GM19455 (cell line): ENCODE results near the gene OR52B6.
"Not testable (repeated sequence)": the region's sequence is repeated elsewhere in the genome, so short reads cannot be mapped to it uniquely, and the experiment has no call there.

Experiments
- ATAC-seq: cut with Tn5 transposase; IDR thresholded peaks from one replicate; pipeline ENCODE4 v1.9.1; 2021; ENCODE audit not compliant: unreplicated experiment

OR52B6 gene

GRCh38 chr11:5593146-5593545, 12.5 kb downstream of the OR52B6 start:
- ATAC-seq, result no peak

DNA sequence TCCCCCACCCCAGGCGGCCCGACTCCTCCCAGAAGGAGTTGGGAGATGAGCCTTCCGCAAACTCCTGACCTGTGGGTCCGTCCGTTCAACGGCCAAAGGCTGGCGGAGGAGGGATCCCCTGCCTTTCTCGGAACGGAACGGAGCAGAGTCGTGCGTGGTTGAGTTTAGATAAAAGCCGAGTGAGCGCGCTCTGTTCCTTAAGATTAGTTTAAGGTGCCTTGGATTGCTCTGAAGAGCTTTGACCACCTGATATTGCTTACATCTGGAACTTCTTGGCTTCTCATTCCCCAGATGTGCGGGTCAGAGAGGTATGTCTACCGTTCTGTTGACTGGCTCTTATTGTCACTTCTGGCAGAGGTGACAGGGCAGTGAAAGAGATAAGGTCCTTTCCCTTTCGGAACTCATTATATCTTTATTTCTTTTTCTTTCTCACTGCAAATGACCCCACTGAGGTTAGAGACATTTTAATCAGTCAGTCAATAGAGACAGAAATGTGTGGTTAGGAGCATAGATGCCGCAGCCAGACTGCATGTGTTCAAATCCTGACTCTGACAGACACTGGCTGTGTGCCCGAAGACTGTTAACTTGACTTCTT, 16.0 kb downstream of the OR52B6 start, which contains the start of gene TRIM6:
TSS of gene TRIM6 (plus strand) at position 31 of the 595 bp plus-strand sequence. CDS start at position 292, 261 bp downstream.
- ATAC-seq, result peak; percentile 39

DNA sequence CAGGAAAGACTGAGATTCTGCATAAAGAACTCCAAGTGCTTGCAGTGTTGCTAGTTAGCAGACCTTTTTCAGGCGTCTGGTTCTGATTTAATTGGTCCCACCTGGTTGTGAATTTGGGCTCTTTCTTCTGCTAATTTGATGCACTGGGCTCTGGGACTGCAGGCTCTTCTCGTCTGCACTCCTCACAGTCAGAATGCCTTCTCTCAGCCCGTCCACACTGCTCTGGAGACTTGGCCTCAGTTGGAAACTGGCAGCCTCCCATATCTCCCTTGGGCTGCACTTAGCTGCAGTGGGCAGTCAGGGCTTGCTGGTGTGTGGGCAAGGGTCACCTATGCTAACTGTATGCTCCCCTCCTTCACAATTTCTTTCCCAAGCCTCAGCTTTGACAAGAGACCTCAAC, 17.3 kb downstream of the OR52B6 start:
- ATAC-seq, result no peak

- ATAC-seq, result peak; percentile 89
Observed at GRCh38 chr11:5600374-5600851, 19.7 kb downstream of the OR52B6 start.

DNA sequence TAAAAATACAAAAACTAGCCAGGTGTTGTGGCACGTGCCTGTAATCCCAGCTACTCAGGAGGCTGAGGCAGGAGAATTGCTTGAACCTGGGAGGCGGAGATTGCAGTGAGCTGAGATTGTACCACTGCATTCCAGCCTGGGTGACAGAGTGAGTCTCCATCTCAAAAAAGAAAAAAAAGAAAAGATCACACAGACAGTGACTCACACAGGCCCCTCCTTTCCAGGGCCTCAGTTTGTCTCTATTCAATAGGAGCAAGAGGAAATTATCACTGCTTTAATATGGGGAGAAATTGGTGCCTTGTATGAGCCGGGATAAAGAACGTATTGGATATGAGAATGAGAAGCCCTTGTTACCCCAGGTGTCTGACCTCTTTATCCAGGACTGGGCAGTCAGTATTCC, 22.1 kb downstream of the OR52B6 start:
- not testable (repeated sequence) for ATAC-seq

DNA sequence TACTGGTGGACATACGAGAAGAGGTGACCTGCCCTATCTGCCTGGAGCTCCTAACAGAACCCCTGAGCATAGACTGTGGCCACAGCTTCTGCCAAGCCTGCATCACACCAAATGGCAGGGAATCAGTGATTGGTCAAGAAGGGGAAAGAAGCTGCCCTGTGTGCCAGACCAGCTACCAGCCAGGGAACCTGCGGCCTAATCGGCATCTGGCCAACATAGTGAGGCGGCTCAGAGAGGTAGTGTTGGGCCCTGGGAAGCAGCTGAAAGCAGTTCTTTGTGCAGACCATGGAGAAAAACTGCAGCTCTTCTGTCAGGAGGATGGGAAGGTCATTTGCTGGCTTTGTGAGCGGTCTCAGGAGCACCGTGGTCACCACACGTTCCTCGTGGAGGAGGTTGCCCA, 22.6 kb downstream of the OR52B6 start:
- no peak for ATAC-seq

DNA sequence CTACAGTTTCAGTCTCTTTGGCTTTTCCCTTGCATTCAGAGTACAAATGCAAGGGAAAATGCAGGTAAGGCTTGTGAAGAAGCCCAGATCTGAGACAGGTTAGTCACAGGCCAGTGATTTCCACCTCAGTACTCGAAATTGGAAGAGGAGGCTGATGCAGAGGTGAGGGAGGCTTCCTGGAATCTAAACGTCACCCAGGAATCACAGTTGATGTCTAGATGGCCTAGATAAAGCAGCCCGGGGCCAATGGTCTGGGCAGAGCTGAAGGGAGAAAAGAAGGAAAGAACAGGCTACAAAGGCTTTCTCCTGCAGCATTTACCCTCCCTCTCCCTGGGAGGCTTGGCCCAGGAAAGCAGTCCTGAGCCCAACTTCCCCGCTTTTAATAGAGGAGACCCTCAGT, 24.2 kb downstream of the OR52B6 start:
- no peak for ATAC-seq

DNA sequence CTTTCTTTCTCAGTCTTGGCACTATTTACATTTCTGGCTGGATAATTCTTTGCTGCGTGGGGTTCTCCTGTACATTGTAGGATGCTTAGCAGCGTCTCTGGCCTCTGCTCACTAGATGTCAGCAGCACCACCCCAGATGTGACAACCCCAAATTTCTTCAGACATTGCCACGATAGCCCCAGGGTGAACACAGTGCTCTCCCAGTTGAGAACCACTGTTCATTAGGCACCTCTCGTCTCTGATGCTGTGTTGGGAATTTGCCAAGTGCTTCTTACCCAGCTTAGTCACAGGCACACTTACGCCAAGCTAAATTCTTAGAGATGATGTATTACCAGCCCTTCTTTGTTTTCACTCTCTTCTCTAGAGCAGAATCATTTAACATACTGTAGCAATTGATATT, 25.2 kb downstream of the OR52B6 start:
- ATAC-seq, result no peak

DNA sequence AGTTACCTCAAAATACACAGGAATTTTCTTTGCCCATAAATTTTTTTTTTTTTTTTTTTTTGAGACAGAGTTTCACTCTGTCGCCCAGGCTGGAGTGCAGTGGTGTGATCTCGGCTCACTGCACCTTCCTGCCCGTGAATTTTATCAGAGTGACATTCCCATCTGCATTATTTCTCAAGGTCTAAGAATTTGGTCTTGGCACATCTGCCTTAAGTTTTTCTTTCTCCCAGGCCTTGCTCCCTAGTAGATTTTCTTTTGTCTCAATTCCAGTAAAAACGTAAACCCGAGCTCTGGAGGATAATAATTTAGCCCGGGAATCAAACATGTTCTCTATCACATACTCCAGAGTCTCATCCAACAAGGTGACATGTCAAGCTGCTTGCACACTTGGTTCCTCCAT, 28.1 kb downstream of the OR52B6 start:
- no peak for ATAC-seq

DNA sequence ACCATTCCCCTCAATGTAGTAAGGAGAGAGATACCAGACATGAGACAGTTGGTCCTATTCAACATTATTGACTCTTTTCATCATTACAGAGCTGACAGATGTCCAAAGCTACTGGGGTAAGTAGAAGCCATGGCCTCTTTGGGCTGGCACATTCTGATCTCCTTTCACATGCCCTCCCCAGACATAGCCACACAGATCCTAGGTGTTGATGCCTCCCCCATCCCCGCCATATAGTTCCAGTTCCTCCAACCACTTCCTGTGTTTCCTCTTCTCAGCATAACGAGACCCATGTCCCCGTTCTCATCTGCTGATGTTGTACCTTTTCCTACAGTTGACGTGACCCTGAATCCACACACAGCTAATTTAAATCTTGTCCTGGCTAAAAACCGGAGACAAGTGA, 29.8 kb downstream of the OR52B6 start:
- ATAC-seq, result no peak

- no peak for ATAC-seq
Observed at GRCh38 chr11:5611627-5612026, 30.9 kb downstream of the OR52B6 start.

- no peak for ATAC-seq
Observed at GRCh38 chr11:5618807-5619206, 38.1 kb downstream of the OR52B6 start.

DNA sequence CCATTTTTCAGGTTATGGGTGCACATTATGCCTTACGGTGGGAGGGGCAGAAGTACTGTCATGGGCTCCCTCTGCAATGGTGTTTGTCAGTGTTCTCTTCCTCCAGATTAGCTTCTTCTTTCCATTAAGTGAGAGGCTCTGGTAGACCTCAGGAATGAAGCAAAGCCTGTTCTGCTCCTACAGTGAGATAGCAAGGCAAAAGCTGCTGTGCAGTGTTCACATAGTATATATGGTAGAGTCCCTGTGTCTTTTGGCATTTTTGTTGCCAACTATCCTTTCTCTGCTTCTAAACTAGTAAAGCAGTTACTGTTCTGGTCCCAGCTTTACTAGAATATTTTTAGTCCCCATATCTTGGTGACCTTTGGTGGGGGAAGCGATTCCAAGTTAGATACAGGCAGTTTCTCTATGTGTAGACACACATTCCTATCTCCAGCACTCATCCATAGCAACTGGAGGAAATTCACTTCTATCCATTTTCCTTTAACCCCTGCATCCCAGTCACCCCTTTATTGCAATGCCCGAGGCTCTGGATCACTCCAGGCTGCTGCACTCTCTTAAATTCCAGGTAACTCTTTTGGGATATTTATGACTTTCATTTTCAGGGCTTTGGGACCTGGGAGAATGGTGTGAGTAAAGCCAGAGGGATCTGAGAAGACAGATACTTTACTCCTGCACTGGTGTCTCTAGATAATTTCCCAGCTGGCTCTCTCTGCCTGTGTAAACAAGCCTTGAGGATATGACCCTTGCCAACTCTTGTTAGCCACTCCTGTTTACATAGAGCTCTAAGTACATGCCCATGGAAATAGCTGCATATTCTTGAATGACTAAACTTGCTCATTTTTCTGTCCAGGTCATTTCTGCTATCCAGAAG, 40.2 kb downstream of the OR52B6 start:
- ATAC-seq, result no peak

GRCh38 chr11:5621580-5621979, 40.9 kb downstream of the OR52B6 start:
- ATAC-seq, result no peak

DNA sequence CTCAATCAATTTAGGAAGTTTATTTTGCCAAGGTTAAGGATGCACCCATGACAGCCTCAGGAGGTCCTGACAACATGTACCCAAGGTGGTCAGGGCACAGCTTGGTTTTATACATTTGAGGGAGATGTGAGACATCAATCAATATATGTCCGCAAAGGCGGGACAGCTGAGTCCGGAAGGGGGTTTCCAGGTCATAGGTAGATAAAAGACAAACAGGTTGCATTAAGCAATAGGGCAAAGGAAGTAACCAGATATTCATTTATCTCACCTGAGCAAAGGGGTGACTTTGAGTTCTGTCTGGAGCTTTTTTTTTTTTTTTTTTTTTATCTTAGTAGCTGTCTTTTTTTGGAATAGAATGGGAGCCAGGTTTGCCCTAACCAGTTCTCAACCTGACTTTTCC, 42.1 kb downstream of the OR52B6 start:
- ATAC-seq, result no peak

DNA sequence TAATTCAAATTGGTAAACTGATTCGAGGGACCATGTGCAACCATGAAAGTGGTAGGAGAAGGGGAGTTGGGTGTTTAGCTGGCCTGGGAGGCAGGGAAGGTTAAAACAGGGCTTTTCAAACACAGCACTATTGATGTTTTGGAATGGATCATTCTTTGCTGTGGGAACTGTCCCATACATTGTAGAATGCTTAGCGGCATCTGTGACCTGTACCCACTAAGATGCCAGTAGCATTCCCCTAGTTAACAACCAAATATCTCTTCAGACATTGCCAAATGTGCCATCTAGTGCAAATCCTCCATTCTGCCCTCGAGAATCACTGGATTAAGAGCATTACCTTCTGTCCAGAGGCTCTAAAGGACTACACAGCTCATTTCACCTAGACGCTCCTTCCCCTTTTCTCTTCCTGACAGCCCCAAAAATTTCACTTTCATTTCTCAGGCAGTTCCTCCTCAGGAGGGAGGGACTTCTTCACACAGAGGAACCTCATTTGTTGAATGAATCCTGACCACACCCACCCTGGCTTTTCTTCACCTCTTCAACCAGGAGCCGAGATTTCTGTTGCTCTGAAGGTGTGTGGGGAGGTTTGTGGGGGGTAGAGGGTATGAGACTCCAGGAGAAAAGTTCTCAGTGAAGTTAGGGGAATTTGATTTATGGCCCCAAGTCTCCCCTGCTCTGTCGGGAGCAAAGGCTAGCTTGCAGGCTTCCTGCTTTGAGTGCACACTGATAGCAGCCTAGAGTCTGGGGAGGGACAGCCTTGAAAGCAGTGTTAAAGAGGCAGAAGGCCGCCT, 44.0 kb downstream of the OR52B6 start, which contains the start of gene TRIM34:
TSS of gene TRIM34 (plus strand) at position 513 of the 791 bp plus-strand sequence. CDS start 7,331 bp downstream, outside the sequence.
- ATAC-seq, result peak; percentile 96

- ATAC-seq, result no peak
Observed at GRCh38 chr11:5625281-5625680, 44.6 kb downstream of the OR52B6 start.

DNA sequence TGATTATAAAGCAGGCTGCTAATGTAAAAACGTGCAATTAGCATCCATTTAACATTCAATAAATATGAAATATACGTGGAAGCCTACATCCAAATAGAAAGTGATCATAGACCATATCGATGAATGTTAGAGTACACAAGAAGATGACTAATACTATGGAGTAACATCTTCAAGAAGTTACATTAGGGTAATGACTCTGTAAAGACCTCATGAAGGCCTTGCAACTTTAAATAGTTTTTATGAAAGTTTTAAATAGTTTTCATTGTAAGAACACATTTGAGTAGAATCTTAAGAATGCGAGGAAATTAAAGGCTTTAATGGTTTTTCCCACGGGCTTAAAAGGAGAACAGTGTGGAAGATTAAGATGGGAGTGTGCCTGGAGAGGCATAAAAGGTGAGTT, 45.5 kb downstream of the OR52B6 start:
- ATAC-seq, result no peak

DNA sequence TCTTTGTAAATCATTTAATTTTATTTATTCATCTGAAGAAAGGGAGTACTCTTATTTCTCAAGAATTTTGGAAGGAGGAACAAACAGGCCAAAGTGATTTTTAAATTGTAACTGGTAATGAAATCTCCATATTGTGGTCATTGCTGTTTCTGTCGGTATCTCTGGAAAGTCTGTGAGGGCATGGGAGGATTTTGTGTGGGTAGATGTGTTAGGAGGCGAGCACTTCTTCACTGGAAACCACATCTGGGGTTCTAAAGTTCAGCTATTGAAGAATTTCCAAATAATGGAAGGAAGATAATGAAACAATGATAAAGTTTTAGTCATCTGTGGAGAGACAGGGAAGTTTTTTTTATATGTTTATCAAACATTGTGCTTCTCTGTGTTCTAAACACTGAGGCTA, 50.7 kb downstream of the OR52B6 start:
- no peak for ATAC-seq
